ENCODE data around the gene MCC. TPM values are rescaled to one million over a fixed set of nuclear protein-coding genes. Genes with fewer than 3 reads are reported as not detected.

MCC gene
- total RNA-seq, 1 experiment from 2014 or later: 23.5 TPM

DNA sequence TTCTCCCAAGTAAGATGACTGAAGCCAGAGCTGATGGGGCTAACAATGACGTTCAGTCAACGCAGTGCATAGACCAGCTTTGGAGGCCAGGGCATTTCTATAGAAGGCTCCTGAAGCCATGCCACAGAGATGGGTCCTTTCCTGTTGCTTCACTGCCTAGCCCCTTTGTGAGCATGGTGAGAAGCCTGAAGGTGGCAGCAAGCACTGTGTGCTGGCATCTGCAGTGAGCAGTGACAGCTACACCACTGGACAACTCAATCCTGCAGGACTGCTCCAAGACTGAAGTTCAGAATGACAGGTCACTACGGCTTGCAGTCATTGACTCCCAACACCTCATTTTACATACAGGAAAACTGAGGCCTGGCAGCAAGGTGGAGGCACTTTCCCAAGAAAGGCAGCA, 282.4 kb downstream of the MCC start (continued):
- TF ChIP-seq, protein P1, sequence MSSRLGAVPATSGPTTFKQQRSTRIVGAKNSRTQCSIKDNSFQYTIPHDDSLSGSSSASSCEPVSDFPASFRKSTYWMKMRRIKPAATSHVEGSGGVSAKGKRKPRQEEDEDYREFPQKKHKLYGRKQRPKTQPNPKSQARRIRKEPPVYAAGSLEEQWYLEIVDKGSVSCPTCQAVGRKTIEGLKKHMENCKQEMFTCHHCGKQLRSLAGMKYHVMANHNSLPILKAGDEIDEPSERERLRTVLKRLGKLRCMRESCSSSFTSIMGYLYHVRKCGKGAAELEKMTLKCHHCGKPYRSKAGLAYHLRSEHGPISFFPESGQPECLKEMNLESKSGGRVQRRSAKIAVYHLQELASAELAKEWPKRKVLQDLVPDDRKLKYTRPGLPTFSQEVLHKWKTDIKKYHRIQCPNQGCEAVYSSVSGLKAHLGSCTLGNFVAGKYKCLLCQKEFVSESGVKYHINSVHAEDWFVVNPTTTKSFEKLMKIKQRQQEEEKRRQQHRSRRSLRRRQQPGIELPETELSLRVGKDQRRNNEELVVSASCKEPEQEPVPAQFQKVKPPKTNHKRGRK (CRISPR knock-in tag; IDR thresholded peaks at IDR 0.05; ENCODE audit: borderline replicate concordance): no peak
- no peak for TF ChIP-seq NR3C1 (CRISPR knock-in tag; conservative IDR thresholded peaks at IDR 0.05; ENCODE audit: low read depth)
- TF ChIP-seq, protein P2, sequence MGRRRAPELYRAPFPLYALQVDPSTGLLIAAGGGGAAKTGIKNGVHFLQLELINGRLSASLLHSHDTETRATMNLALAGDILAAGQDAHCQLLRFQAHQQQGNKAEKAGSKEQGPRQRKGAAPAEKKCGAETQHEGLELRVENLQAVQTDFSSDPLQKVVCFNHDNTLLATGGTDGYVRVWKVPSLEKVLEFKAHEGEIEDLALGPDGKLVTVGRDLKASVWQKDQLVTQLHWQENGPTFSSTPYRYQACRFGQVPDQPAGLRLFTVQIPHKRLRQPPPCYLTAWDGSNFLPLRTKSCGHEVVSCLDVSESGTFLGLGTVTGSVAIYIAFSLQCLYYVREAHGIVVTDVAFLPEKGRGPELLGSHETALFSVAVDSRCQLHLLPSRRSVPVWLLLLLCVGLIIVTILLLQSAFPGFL (CRISPR knock-in tag; IDR thresholded peaks at IDR 0.05; ENCODE audit: borderline replicate concordance): no peak
- TF ChIP-seq GTF2I (CRISPR knock-in tag; conservative IDR thresholded peaks at IDR 0.05): no peak
- TF ChIP-seq NFE2L1 (CRISPR knock-in tag; IDR thresholded peaks at IDR 0.05): no peak
- no peak for TF ChIP-seq SMAD3 (CRISPR knock-in tag; IDR thresholded peaks at IDR 0.05; ENCODE audit: borderline replicate concordance)

DNA sequence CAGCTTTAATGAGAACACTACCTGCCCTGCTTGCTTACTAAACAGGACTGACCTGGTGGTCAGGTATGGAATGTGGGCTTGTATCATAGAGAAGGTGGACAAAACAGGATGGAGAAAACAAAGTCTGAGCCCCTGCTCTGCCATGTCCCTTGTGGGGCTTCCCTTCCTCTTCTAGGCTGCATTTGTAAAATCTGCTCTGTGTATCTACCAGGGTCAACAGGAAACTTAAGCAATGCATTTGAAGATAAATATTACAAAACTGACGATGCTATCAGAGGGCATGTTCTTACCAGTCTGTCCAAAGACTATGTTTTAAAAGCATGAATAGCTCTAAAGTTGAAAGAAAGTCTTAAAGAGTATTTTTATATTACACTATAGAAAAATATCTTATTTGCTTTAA, 282.9 kb downstream of the MCC start:
- H3K4me1 Mint-ChIP-seq: peaks cover 56% of the 10 kb centered on the region
- ChIA-PET CTCF (interaction anchor here (0.8 kb wide), 1 partner anchor 13 kb away, joined by 4 read pairs; no protein-coding TSS in a partner anchor), POLR2A (no interaction called here)
- 0 out of 2 replicates have a peak overlapping the region, but pooled peaks have one; percentile 51 for H3K27ac Mint-ChIP-seq
- H3K4me3 Mint-ChIP-seq: no peak overlapping the region
- ATAC-seq (no peak), DNase-seq (ENCODE audit: low spot score) (no peak)
- no peak for TF ChIP-seq FOXJ3 (CRISPR knock-in tag; IDR thresholded peaks at IDR 0.05; ENCODE audit: borderline replicate concordance)
- TF ChIP-seq, protein P3, sequence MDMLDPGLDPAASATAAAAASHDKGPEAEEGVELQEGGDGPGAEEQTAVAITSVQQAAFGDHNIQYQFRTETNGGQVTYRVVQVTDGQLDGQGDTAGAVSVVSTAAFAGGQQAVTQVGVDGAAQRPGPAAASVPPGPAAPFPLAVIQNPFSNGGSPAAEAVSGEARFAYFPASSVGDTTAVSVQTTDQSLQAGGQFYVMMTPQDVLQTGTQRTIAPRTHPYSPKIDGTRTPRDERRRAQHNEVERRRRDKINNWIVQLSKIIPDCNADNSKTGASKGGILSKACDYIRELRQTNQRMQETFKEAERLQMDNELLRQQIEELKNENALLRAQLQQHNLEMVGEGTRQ (CRISPR knock-in tag; IDR thresholded peaks at IDR 0.05): no peak
- TF ChIP-seq, protein P4, sequence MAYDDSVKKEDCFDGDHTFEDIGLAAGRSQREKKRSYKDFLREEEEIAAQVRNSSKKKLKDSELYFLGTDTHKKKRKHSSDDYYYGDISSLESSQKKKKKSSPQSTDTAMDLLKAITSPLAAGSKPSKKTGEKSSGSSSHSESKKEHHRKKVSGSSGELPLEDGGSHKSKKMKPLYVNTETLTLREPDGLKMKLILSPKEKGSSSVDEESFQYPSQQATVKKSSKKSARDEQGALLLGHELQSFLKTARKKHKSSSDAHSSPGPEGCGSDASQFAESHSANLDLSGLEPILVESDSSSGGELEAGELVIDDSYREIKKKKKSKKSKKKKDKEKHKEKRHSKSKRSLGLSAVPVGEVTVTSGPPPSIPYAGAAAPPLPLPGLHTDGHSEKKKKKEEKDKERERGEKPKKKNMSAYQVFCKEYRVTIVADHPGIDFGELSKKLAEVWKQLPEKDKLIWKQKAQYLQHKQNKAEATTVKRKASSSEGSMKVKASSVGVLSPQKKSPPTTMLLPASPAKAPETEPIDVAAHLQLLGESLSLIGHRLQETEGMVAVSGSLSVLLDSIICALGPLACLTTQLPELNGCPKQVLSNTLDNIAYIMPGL (CRISPR knock-in tag; IDR thresholded peaks at IDR 0.05): no peak
- no peak for TF ChIP-seq SMAD3 (CRISPR knock-in tag; IDR thresholded peaks at IDR 0.05; ENCODE audit: borderline replicate concordance)
- TF ChIP-seq, protein P5, sequence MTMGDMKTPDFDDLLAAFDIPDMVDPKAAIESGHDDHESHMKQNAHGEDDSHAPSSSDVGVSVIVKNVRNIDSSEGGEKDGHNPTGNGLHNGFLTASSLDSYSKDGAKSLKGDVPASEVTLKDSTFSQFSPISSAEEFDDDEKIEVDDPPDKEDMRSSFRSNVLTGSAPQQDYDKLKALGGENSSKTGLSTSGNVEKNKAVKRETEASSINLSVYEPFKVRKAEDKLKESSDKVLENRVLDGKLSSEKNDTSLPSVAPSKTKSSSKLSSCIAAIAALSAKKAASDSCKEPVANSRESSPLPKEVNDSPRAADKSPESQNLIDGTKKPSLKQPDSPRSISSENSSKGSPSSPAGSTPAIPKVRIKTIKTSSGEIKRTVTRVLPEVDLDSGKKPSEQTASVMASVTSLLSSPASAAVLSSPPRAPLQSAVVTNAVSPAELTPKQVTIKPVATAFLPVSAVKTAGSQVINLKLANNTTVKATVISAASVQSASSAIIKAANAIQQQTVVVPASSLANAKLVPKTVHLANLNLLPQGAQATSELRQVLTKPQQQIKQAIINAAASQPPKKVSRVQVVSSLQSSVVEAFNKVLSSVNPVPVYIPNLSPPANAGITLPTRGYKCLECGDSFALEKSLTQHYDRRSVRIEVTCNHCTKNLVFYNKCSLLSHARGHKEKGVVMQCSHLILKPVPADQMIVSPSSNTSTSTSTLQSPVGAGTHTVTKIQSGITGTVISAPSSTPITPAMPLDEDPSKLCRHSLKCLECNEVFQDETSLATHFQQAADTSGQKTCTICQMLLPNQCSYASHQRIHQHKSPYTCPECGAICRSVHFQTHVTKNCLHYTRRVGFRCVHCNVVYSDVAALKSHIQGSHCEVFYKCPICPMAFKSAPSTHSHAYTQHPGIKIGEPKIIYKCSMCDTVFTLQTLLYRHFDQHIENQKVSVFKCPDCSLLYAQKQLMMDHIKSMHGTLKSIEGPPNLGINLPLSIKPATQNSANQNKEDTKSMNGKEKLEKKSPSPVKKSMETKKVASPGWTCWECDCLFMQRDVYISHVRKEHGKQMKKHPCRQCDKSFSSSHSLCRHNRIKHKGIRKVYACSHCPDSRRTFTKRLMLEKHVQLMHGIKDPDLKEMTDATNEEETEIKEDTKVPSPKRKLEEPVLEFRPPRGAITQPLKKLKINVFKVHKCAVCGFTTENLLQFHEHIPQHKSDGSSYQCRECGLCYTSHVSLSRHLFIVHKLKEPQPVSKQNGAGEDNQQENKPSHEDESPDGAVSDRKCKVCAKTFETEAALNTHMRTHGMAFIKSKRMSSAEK (CRISPR knock-in tag; IDR thresholded peaks at IDR 0.05; ENCODE audit: borderline replicate concordance): no peak
- no peak for TF ChIP-seq RELA (CRISPR knock-in tag; IDR thresholded peaks at IDR 0.05; ENCODE audit: borderline replicate concordance)
- no peak for TF ChIP-seq KAT7 (CRISPR knock-in tag; IDR thresholded peaks at IDR 0.05; ENCODE audit: borderline replicate concordance)
- TF ChIP-seq ZNF263 (CRISPR knock-in tag; IDR thresholded peaks at IDR 0.05; ENCODE audit: low read depth): no peak
- no peak for TF ChIP-seq ZNF121 (CRISPR knock-in tag; IDR thresholded peaks at IDR 0.05)
- TF ChIP-seq, protein P6, sequence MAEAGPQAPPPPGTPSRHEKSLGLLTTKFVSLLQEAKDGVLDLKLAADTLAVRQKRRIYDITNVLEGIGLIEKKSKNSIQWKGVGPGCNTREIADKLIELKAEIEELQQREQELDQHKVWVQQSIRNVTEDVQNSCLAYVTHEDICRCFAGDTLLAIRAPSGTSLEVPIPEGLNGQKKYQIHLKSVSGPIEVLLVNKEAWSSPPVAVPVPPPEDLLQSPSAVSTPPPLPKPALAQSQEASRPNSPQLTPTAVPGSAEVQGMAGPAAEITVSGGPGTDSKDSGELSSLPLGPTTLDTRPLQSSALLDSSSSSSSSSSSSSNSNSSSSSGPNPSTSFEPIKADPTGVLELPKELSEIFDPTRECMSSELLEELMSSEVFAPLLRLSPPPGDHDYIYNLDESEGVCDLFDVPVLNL (CRISPR knock-in tag; IDR thresholded peaks at IDR 0.05; ENCODE audit: borderline replicate concordance, low read depth): no peak
- no peak for TF ChIP-seq SP1 (CRISPR knock-in tag; conservative IDR thresholded peaks at IDR 0.05)
- no peak for TF ChIP-seq NR2C2 (CRISPR knock-in tag; IDR thresholded peaks at IDR 0.05)
- TF ChIP-seq, protein P7, sequence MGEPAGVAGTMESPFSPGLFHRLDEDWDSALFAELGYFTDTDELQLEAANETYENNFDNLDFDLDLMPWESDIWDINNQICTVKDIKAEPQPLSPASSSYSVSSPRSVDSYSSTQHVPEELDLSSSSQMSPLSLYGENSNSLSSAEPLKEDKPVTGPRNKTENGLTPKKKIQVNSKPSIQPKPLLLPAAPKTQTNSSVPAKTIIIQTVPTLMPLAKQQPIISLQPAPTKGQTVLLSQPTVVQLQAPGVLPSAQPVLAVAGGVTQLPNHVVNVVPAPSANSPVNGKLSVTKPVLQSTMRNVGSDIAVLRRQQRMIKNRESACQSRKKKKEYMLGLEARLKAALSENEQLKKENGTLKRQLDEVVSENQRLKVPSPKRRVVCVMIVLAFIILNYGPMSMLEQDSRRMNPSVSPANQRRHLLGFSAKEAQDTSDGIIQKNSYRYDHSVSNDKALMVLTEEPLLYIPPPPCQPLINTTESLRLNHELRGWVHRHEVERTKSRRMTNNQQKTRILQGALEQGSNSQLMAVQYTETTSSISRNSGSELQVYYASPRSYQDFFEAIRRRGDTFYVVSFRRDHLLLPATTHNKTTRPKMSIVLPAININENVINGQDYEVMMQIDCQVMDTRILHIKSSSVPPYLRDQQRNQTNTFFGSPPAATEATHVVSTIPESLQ (CRISPR knock-in tag; IDR thresholded peaks at IDR 0.05): no peak
- H3K36me3 Mint-ChIP-seq: no peaks in the 10 kb centered on the region
- H3K27me3 Mint-ChIP-seq (ENCODE audit: low read depth): no peaks in the 10 kb centered on the region
- no peaks in the 10 kb centered on the region for H3K9me3 Mint-ChIP-seq
